ENCODE results near the gene RTBDN.
"Not testable (repeated sequence)": the region's sequence is repeated elsewhere in the genome, so short reads cannot be mapped to it uniquely, and the experiment has no call there.

Gene RTBDN

GRCh38 chr19:12817810-12818209, 16.6 kb downstream of the RTBDN start:
- not testable (repeated sequence) for DNase-seq

- DNase-seq = not testable (repeated sequence)
Measured at GRCh38 chr19:12817188-12817587, 17.2 kb downstream of the RTBDN start.

- no peak for DNase-seq
Measured at GRCh38 chr19:12815088-12815487, 19.3 kb downstream of the RTBDN start.

- peak; percentile 86 for DNase-seq
Measured at GRCh38 chr19:12806242-12807081, 27.9 kb downstream of the RTBDN start, which contains the start of gene RNASEH2A. Gene RNASEH2A (plus strand): TSS chr19:12806584. CDS start chr19:12806674, 90 bp downstream.

- no peak for DNase-seq
Measured at GRCh38 chr19:12804051-12804450, 30.3 kb downstream of the RTBDN start.

- no peak for DNase-seq
Measured at GRCh38 chr19:12802267-12803106, 31.9 kb downstream of the RTBDN start.

GRCh38 chr19:12801466-12802266, 32.7 kb downstream of the RTBDN start, which contains the start of the genes PRDX2 and THSD8:
Gene PRDX2 (minus strand): TSS chr19:12801800. CDS start chr19:12801261, 539 bp downstream.
Gene THSD8 (plus strand): TSS chr19:12802069. CDS start chr19:12802072, 3 bp downstream.
- DNase-seq = peak; percentile 82

- no peak for DNase-seq
Measured at GRCh38 chr19:12800923-12801465, 33.4 kb downstream of the RTBDN start.

GRCh38 chr19:12800466-12800770, 34.0 kb downstream of the RTBDN start:
- DNase-seq = no peak

GRCh38 chr19:12799742-12800465, 34.5 kb downstream of the RTBDN start:
- DNase-seq = no peak

GRCh38 chr19:12797607-12798006, 36.8 kb downstream of the RTBDN start:
- not testable (repeated sequence) for DNase-seq

GRCh38 chr19:12797141-12797587, 37.2 kb downstream of the RTBDN start:
- no peak for DNase-seq

GRCh38 chr19:12796146-12797071, 38.0 kb downstream of the RTBDN start:
- DNase-seq = peak; percentile 61

- no peak for DNase-seq
Measured at GRCh38 chr19:12794971-12795381, 39.4 kb downstream of the RTBDN start.

GRCh38 chr19:12794196-12794941, 40.0 kb downstream of the RTBDN start:
- DNase-seq = no peak

GRCh38 chr19:12793290-12794195, 40.8 kb downstream of the RTBDN start:
- DNase-seq = peak; percentile 90

- no peak for DNase-seq
Measured at GRCh38 chr19:12792853-12793289, 41.5 kb downstream of the RTBDN start.

- peak; percentile 51 for DNase-seq
Measured at GRCh38 chr19:12792051-12792852, 42.1 kb downstream of the RTBDN start.
